Panc1 (cell line): ENCODE data around the gene GPA33. TPM values are rescaled to one million over a fixed set of nuclear protein-coding genes. Genes with fewer than 3 reads are reported as not detected.

ENCODE experiments used
- total RNA-seq: library from RNA; stranded (reverse); gene quantifications from one replicate; pipeline ENCODE4 v1.2.1, GENCODE V29; 2021; ENCODE audit not compliant: unreplicated experiment

The GPA33 gene
- total RNA-seq, 1 experiment from 2014 or later = 0.18 TPM

Other genes with a start within 250 kb of the GPA33 start
- 12.3 TPM for gene TADA1, start 214.1 kb downstream of the GPA33 start, total RNA-seq
- 0.08 TPM for gene ILDR2, start 114.8 kb downstream of the GPA33 start, total RNA-seq
- gene MAEL, start 101.1 kb downstream of the GPA33 start, total RNA-seq = not detected
- not detected for gene STYXL2, start 3.7 kb upstream of the GPA33 start, total RNA-seq
- 17.1 TPM for gene POU2F1, start 130.5 kb upstream of the GPA33 start, total RNA-seq